Keratinocyte (primary cell): ENCODE measurements around the gene ITGA3.

Experiments
- CTCF ChIP-seq, 3 experiments: IDR thresholded peaks in 1 of 3; conservative IDR thresholded peaks in 1 of 3; optimal IDR thresholded peaks in 1 of 3; 2 replicates in 2 of 3; 3 replicates in 1 of 3; pipeline versions ENCODE3 to v1.5.1; 2011; ENCODE audit warnings: low read length in 3 of 3, mild to moderate bottlenecking in 3 of 3, moderate library complexity in 2 of 3, control low read depth in 1 of 3, inconsistent platforms in 1 of 3; ENCODE audit not compliant: insufficient read depth in 2 of 3; ENCODE audit errors: extremely low read depth in 1 of 3
- EZH2 ChIP-seq: IDR thresholded peaks from one replicate; pipeline ENCODE4 v1.6.1; 2012; ENCODE audit warnings: inconsistent platforms, mild to moderate bottlenecking, low read length, moderate library complexity

- TF ChIP-seq CTCF (optimal IDR thresholded peaks at IDR 0.05 in 1 of 3, IDR thresholded peaks at IDR 0.05 in 1 of 3, conservative IDR thresholded peaks at IDR 0.05 in 1 of 3; ENCODE audit: extremely low read depth in 1 of 3, insufficient read depth in 2 of 3, low read length in 3 of 3): no peak
- TF ChIP-seq EZH2: no peak
Measured at GRCh38 chr17:50065056-50065455, 9.1 kb downstream of the ITGA3 start.
